HG03095 (cell line): ENCODE data around the gene SEC14L6.

Experiments used
- ATAC-seq: cut with Tn5 transposase; IDR thresholded peaks from one replicate; pipeline ENCODE4 v1.9.1; 2021; ENCODE audit warnings: moderate library complexity; ENCODE audit not compliant: unreplicated experiment

SEC14L6 gene

DNA sequence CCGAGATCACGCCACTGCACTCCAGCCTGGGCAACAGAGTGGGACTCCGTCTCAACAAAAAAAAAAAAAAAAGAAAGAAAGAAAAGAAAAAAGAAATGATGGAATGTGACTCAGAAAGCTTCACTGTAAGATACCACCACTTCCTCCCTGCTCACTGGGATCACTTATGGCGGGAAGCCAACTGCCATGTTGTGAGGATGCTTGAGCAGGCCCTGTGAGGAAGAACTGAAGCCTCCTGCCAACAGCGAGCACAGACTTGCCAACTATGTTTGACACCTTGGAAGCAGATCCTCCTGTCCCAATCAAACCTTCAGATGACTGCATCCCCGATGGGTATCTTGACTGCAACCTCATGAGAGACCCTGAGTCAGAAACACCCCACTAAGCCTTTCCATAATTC, 8.3 kb downstream of the SEC14L6 start:
- ATAC-seq = no peak

GRCh38 chr22:30537083-30537731, 9.3 kb downstream of the SEC14L6 start:
- ATAC-seq = no peak

GRCh38 chr22:30535182-30535581, 11.4 kb downstream of the SEC14L6 start:
- no peak for ATAC-seq

DNA sequence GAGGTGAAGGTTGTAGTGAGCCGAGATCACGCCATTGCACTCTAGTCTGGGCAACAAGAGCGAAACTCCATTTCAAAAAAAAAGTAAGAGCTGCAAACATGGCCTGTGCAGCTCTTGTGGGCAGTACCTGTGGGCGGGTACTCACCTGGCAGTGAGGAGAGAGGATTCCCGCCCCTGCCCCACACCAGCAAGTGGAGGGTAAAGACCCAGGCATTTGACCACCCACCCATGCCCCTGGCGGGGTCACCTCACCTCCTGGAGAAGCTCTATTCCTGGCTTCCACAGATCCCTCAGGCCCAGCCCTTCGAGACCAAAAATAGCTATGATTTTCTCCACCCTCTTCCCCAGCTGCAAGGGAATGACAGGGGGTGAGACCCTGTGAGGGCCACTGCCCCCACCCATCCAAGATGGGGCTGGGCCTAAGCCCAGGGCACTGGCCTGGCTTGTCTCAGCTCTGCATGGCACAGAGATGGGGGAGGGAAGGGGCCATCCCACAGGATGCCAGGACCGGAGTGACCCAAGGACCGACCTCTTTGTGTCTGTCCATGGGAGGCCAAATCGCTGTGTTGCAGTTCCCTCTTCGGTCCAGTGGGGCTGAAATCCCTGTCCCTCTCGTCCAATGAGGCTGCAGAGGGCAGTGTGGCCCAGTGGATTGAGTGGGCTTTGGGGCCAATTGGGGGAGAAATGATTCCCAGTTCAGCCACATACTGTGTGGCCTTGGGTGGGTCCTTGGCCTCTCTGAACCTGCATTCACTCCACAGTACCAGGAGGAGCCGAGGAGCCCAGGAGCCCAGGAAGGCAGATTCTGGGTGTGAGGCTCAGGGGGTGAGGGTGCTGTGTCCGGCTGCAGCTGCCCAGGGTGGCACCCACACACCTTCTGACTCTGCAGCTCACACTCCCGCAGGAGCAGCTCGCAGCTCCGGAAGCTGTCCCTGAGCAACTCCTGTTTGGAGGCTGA, 14.6 kb downstream of the SEC14L6 start:
- no peak for ATAC-seq

- no peak for ATAC-seq
These were observed 19.9 kb downstream of the SEC14L6 start for GRCh38 chr22:30526656-30527055.

DNA sequence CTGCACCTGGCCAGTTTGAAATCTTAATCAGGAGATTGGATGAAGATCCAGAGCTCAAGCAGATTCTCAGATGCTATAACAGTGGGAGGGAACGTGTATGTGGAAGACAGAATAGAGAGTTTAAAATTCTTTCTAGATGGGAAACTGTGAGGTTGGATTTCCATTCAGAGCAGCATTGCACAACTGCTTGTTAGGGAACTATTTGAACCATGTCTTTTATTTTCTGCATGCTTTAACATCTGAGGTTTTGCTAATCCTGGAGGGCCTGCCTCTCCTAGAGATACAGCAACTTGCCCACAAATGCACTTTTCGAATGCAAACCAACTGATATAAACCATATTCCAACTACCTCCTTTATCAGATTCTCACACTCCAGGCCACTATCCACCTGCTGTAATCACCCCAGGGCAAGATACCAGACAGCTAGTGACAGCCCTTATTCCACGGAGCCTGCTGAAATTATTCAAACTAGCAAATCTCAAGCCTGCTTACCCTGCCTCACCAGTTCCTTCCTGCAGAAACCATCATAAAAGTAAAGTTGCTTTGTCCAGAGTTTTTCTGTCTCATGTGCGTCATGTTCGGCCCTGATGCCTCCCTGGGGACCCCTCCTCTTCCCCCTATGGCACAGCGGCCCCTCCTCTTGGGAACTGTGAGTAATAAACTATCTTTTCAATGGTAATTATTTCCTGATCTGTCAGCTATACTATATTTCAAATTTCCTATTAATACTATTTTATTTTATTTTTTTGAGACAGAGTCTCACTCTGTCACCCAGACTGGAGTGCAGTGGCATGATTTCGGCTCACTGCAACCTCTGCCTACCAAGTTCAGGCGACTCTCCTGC, 22.7 kb downstream of the SEC14L6 start:
- no peak for ATAC-seq

GRCh38 chr22:30521368-30522156, 25.0 kb downstream of the SEC14L6 start:
- no peak for ATAC-seq

- no peak for ATAC-seq
These were observed 26.6 kb downstream of the SEC14L6 start for GRCh38 chr22:30519842-30520425.

- no peak for ATAC-seq
These were observed 29.8 kb downstream of the SEC14L6 start for GRCh38 chr22:30516731-30517130.

- ATAC-seq = no peak
These were observed 30.3 kb downstream of the SEC14L6 start for GRCh38 chr22:30516273-30516672.

DNA sequence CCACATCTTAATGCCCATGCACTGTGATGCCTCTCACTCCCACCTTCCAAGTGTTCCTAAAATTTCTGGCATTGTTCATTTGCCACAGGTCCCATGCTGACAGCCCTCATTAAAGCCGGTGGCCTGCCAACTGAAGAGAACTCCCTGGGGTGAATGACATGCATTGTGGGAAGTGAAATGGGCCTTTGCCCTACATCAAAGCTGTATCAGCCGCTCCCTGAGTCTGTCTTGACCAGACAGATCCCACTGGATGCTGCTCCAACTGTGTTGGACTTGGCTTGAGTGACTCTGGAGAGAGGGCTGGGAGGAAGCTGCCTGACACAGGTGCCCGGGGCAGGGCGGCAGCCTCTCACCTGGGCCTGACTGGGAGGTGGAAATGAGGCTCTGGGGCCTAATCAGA, 32.3 kb downstream of the SEC14L6 start:
- ATAC-seq = no peak

- ATAC-seq = no peak
These were observed 33.1 kb downstream of the SEC14L6 start for GRCh38 chr22:30513462-30513861.

- ATAC-seq = no peak
These were observed 34.6 kb downstream of the SEC14L6 start for GRCh38 chr22:30511911-30512310.

DNA sequence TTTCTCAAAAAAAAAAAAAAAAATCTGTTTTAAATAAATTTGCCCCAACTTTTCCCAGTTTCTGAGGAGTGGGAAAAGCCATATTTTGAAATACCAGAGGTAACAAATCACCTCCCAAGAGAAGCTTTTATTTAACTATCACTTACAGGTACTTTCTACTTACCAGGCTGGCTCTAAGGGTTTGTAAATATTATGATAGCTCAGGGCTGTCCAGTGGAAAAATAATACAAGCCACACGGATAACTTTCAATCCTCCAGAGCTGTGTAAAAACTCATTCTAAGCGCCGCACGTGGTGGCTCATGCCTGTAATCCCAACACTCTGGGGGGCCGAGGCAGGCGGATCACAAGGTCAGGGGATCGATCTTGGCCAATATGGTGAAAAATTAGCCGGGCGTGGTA, 35.4 kb downstream of the SEC14L6 start:
- ATAC-seq = no peak

GRCh38 chr22:30508216-30508615, 38.3 kb downstream of the SEC14L6 start:
- ATAC-seq = no peak

DNA sequence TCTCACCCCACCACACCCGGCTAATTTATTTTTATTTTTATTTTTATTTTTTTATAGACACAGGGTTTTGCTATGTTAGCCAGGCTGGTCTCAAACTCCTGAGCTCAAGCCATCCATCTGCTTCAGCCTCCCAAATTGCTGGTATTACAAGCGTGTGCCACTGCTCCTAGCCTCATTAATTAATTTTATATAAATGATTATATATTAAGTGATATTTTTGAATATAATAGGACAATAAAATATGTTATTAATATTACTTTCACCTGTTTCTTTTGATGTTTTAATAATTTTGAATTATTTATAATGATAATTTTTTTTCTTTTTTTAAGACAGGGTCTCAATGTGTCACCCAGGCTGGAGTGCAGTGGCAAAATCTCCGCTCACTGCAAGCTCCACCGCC, 38.9 kb downstream of the SEC14L6 start:
- no peak for ATAC-seq

DNA sequence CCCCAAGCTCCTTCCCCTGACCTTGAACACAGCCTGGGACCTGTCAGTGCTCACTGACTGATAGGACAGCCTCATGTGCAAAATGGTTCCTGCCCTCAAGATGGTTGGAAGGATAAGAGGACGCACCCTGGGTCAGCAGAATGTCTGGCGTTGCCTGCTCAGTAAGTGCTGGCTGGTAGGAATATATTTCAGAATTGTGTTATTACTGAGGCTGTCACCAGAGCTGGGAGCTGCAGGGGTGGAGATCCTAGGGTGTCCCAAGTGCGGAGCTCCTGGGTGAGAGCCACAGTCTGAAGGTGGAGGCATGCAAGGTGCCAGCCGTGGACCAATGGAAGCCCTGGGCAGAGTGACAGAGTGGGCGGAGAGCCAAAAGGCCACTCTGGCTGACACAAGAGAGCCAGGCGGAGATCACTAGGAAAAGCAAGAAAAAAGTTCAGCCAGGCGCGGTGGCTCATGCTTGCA, 40.0 kb downstream of the SEC14L6 start:
- ATAC-seq = no peak

DNA sequence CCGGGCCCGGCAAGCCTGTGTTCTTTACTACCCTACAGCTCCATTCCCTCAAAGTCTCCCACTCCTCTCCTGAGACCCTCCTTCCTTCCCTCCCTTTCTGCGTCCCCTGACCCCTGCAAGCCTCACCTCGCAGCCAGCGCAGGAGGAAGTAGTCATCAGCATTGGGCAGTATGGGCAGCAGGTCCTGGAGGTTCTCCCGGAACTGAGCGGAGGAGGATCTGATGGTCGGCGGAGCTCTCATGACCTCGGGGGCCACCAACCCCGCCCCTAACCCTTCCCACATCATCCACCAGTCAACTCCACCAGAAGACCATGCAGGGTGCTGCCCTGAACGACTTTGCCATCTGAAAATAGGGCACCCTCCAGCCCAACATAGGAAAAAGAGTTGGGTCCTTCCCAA, 43.0 kb downstream of the SEC14L6 start:
- no peak for ATAC-seq

DNA sequence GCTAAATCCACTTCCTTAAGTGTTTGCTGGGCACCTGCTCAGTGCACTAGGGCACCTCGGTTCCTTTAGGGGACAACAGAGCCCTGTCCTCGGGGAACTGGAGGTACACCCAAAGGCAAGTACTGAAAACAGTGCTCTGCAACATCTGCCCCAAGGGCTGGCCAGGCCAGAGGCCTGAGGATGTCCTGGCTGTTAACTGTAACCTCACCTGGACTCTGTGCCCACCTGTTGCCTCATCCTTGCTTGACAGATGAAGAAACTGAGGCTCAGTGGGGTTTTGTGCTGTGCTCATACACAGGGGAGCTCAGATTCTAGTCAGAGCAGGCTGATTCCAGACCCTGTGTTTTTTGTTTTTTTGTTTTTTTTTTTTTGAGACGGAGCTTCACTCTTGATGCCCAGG, 43.6 kb downstream of the SEC14L6 start:
- no peak for ATAC-seq

DNA sequence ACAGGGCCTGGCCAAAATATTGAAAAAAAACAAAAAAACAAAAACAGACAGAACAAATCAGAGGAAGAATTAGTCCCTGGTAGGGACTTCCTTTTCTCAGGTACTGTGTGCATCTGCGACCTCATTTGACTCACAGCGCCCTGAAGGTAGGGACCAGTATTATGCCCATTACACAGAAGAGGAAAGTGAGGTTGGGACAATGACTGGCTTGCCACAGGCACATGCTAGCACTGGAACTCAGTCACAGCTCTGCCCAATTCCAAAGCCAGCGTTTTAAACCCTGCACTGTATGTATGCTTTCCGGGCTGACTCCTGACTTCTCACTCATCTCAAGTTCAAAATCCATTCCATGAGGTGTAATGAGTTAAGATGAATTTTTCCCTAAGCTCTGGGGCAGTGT, 44.4 kb downstream of the SEC14L6 start:
- no peak for ATAC-seq
